Activated B cell treated with CpG ODN at 0.5 μM for 24 hours (primary cell): ENCODE results near the gene DIS3L2. TPM values are rescaled to one million over a fixed set of nuclear protein-coding genes. Genes with fewer than 3 reads are reported as not detected.

Experiments
- ATAC-seq: fragments of 200-7000 bp; cut with Tn5 transposase; one replicate; pipeline ENCODE4 v1.10.0; 2021; ENCODE audit warnings: low read depth, mild to moderate bottlenecking, moderate library complexity
- CTCF ChIA-PET: fragments of 350-600 bp; sonication (Branson Sonifier 250); formaldehyde crosslinking; loops from one replicate; lab custom pipeline; 2021; ENCODE audit warnings: antibody characterized with exemption; lab: Charles Lee
- POLR2A ChIA-PET: fragments of 350-600 bp; sonication (Branson Sonifier 250); formaldehyde crosslinking; loops from one replicate; lab custom pipeline; 2021; ENCODE audit warnings: antibody characterized with exemption; lab: Charles Lee
- DNase-seq: peaks from one replicate; pipeline ENCODE4 v3.0.0; 2022
- H3K27ac Mint-ChIP-seq: one replicate; pipeline ENCODE4 v1.8.0; 2020; ENCODE audit warnings: mixed read lengths
- H3K27me3 Mint-ChIP-seq: one replicate; pipeline ENCODE4 v1.8.0; 2021; ENCODE audit warnings: mixed read lengths
- H3K36me3 Mint-ChIP-seq: one replicate; pipeline ENCODE4 v1.8.0; 2021; ENCODE audit warnings: low read depth, mixed read lengths
- H3K4me1 Mint-ChIP-seq: one replicate; pipeline ENCODE4 v1.8.0; 2021; ENCODE audit warnings: mixed read lengths
- H3K4me3 Mint-ChIP-seq: one replicate; pipeline ENCODE4 v1.8.0; 2020; ENCODE audit warnings: mild to moderate bottlenecking, mixed read lengths
- H3K9me3 Mint-ChIP-seq: one replicate; pipeline ENCODE4 v1.8.0; 2020; ENCODE audit warnings: mixed read lengths
- CTCF ChIP-seq: fragments of 200-600 bp; IDR thresholded peaks from one replicate; pipeline ENCODE4 v1.8.0; 2022; ENCODE audit warnings: antibody characterized with exemption, mild to moderate bottlenecking
- intact Hi-C: fragments of 100-400 bp; cut with micrococcal nuclease; formaldehyde crosslinking; loops from one replicate; pipeline ENCODE4 v1.15.1; 2024
- total RNA-seq: library from RNA; stranded (reverse); gene quantifications from 2 replicates; pipeline ENCODE4 v1.2.3, GENCODE V29; 2022

The DIS3L2 gene
- total RNA-seq, 1 donor from 2014 or later, result 65.9 TPM

DNA sequence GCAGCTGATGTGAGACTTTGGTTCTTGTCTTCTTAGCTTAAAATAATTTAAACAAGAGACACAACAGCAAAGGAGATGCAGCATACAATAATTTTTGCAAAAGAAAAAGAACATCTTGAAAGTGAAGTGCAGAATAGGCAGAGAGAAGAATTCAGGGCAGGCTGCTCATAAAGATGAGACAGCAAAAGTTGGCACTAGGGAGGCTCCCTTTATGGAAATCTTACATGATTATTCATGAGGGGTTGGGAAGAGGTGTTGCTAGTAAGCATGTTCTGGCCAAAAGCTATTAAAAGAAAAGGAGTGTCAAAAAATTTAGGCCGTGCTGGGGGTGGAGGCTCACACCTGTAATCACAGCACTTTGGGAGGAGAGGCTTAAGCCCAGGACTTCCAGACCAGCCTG lies 412.8 kb downstream of the DIS3L2 start:
- CTCF ChIA-PET, result no interaction called here
- H3K4me3 Mint-ChIP-seq, result no peak overlapping the region
- TF ChIP-seq CTCF, result no peak
- ATAC-seq (no peak), DNase-seq (no peak)
- peaks cover 3% of the 10 kb centered on the region for H3K27me3 Mint-ChIP-seq
- POLR2A ChIA-PET, result no interaction called here
- H3K9me3 Mint-ChIP-seq, result no peaks in the 10 kb centered on the region
- H3K4me1 Mint-ChIP-seq, result peaks cover 4% of the 10 kb centered on the region
- intact Hi-C loops, result no loop called here
- H3K27ac Mint-ChIP-seq, result no peak overlapping the region
- H3K36me3 Mint-ChIP-seq, result no peaks in the 10 kb centered on the region

- Mint-ChIP-seq H3K4me1 (peaks cover 4% of the 10 kb centered on the region), H3K27me3 (peaks cover 6% of the 10 kb centered on the region), H3K27ac (no peak overlapping the region), H3K4me3 (no peak overlapping the region), H3K9me3 (no peaks in the 10 kb centered on the region), H3K36me3 (no peaks in the 10 kb centered on the region)
- DNase-seq (no peak), ATAC-seq (no peak)
- ChIA-PET POLR2A (no interaction called here), CTCF (no interaction called here)
- intact Hi-C loops, result no loop called here
- no peak for TF ChIP-seq CTCF
These were observed 413.7 kb downstream of the DIS3L2 start for GRCh38 chr2:232375164-232375563.

- H3K9me3 Mint-ChIP-seq, result no peaks in the 10 kb centered on the region
- no peak overlapping the region for H3K27ac Mint-ChIP-seq
- ChIA-PET CTCF (no interaction called here), POLR2A (no interaction called here)
- no peak overlapping the region for H3K4me3 Mint-ChIP-seq
- H3K36me3 Mint-ChIP-seq, result no peaks in the 10 kb centered on the region
- TF ChIP-seq CTCF, result no peak
- peaks cover 4% of the 10 kb centered on the region for H3K4me1 Mint-ChIP-seq
- intact Hi-C loops, result no loop called here
- no peak for DNase-seq
- ATAC-seq, result no peak
- H3K27me3 Mint-ChIP-seq, result peaks cover 6% of the 10 kb centered on the region
These were observed 414.7 kb downstream of the DIS3L2 start for GRCh38 chr2:232376260-232376659.

- ChIA-PET CTCF (no interaction called here), POLR2A (no interaction called here)
- DNase-seq (no peak), ATAC-seq (no peak)
- Mint-ChIP-seq H3K9me3 (no peaks in the 10 kb centered on the region), H3K27me3 (peaks cover 6% of the 10 kb centered on the region), H3K4me3 (no peak overlapping the region), H3K36me3 (no peaks in the 10 kb centered on the region), H3K27ac (no peak overlapping the region), H3K4me1 (peaks cover under 1% of the 10 kb centered on the region)
- TF ChIP-seq CTCF, result no peak
- intact Hi-C loops, result no loop called here
These were observed 415.2 kb downstream of the DIS3L2 start for GRCh38 chr2:232376713-232377112.

GRCh38 chr2:232377319-232377718 lies 415.8 kb downstream of the DIS3L2 start:
- H3K27ac Mint-ChIP-seq, result no peak overlapping the region
- no peak for DNase-seq
- H3K9me3 Mint-ChIP-seq, result no peaks in the 10 kb centered on the region
- H3K36me3 Mint-ChIP-seq, result no peaks in the 10 kb centered on the region
- peaks cover 9% of the 10 kb centered on the region for H3K27me3 Mint-ChIP-seq
- no peak for TF ChIP-seq CTCF
- ATAC-seq, result no peak
- H3K4me3 Mint-ChIP-seq, result no peak overlapping the region
- no peaks in the 10 kb centered on the region for H3K4me1 Mint-ChIP-seq
- intact Hi-C loops, result no loop called here
- ChIA-PET POLR2A (no interaction called here), CTCF (no interaction called here)
